GM21390 (cell line): ENCODE data around the gene NHLH1.

ENCODE experiments used
- ATAC-seq: cut with Tn5 transposase; IDR thresholded peaks from one replicate; pipeline ENCODE4 v1.9.1; 2021; ENCODE audit not compliant: unreplicated experiment

Gene NHLH1

DNA sequence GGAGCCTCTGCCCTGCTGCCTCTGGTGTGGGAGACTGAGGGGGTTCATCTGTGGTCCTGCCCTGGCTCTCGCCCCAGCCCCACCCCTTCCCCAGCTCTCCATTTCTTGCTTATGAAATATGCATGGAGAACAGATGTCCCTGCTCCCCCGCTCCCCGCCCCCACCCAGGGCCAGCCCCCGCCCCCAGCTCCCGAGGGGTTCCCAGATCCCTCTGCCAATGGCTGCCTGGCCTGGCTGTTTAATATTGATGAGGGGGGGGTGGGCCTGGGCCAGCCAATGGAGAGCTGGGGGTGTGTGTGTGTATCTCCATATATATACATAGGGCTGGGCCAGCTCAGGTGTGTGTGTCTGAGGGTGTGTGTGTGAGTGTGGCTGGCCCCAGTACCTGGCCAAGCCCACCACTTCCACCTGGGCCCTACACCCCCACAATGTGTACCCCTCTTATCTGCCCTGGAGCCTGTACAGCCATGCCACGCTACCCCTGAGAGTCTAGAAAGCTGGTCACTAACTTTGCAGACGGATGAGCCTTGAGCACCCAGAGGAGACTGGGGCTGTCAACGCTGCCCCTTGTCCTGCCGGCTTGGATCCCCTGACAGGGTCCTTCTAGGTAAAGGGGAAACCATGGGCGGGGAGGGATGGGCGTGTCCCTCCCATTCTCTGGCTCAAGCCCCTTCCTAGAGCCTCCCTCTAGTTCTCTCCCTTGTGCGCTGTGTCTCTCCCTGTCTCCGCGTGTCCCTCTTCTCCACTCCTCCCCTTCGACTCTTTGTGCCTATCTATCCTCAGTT, at the start of gene NHLH1:
NHLH1 (plus strand) TSS at position 341 of the 785 bp plus-strand sequence. CDS start 3,661 bp downstream, outside the sequence.
- ATAC-seq, result no peak

DNA sequence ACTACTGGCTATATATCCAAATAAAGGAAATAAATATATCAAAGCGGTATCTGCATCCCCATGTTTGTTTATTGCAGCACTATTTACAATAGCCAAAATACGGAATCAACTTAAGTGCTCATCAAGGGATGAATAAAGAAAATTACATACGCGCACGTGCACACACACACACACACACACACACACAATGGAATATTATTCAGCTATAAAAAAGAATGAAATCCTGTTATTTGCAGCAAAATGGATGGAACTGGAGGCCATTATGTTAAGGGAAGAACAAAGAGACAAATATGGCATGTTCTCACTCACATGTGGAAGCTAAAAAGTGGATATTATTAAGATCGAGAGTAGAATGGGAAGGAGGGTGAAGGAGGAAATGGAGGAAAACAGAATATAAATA, 44.0 kb upstream of the NHLH1 start:
- ATAC-seq, result no peak

DNA sequence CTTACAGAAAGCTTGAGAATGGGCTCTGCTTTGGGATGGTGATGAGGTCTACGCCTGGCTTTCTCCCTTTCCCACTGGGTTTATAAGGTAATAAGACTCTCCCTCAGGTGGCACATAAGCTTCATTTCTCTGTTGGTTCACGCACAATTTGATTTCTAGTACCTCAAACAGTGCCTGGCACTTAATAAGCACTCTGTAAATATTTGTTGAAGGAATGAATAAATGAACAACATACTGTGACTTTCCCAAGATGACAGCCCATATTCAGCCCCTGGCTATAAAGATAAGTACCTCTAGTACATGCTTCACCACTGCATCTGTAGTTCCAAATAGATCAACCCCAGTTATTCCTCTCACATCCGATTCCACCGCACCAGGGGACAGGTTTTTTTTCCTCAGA, 41.6 kb upstream of the NHLH1 start:
- no peak for ATAC-seq

DNA sequence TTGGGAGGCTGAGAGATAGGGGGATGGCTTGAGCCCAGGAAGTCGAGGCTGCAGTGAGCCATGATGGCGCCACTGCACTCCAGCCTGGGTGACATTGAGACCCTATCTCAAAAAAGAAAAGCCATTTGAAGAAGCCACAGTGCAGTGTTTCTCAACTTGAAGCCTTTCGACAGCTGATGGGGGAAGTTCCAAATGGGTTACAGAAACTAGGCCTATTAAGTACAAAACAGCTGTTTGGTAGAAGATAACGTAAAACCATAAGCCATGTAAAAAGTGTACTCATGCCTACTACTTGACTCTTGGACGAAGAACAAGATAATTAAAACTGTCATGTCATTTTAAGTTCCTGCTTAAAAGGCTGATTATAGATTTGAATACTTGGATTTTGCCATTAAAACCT, 40.5 kb upstream of the NHLH1 start:
- no peak for ATAC-seq

DNA sequence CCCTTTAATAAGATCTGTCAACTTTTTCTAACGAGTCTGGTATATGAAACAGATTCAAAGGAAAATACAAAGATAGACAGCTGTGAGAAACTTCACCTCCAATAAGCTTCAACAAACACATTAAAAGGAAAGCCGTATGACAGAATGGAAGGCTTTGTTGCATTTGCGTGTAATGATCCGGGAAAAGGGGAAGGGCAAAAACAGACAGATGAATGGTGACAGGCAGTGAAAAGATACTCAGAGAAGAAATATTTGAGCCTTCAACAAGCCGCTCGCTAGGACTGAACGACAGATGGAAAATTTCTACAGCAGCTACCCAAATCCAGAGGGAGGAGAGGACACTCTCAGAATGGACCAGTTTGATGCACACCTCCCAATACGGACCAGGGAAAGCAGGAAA, 38.7 kb upstream of the NHLH1 start:
- ATAC-seq, result no peak

DNA sequence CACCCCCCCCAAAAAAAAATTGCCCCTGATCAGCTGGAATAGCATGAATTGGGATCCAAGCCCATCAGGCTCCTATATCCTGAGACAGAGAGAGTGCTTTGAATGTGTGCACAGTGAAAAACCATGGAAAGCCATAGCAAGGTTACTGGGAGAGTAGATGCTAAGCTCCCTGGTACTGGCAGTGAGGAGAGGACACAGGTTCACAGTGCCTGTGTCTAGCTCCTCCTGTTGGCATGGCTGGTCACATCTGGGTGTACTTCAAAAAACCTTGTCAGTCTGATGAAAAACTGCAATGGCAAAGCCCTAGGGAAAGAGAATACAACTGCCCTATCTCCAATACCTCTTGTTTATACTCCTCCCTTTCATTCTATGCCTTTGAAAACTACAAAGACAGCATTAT, 36.8 kb upstream of the NHLH1 start:
- no peak for ATAC-seq

DNA sequence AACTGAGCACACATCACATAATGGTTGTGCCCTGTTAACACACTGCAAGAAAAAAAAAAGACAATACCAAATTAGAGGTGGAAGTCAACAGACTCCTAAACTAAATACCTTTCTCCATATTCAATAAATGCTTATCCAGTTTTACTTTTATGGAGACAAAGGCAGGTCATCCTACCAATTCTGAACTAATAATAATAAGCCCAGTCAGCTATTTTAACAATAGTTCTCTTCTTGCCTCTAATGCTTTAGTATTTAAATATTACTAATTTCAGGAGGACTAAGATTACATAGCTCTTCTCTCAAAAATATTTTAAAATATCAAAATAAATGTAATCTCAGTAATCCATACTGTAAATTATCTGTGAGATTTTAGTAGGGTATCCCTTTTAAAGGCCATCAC, 34.4 kb upstream of the NHLH1 start:
- no peak for ATAC-seq

DNA sequence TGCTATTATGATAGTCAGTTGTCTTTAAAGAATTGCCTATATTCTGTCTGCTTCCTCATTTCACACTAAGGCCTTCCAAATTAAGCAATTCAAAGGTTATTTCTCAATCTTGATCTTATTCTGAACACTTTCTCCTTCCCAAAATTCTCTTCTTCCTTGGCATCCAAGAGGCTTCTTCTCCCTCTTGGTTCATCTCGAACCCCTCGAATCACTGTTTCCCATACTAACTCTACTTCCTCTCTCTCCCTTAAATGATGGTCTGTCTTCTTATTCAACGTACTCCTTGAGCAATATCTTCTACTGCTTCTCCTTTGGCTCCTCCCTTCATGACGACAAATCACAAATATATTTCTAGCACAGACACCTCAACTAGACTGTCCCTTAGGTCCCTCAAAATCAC, 28.3 kb upstream of the NHLH1 start:
- ATAC-seq, result no peak

DNA sequence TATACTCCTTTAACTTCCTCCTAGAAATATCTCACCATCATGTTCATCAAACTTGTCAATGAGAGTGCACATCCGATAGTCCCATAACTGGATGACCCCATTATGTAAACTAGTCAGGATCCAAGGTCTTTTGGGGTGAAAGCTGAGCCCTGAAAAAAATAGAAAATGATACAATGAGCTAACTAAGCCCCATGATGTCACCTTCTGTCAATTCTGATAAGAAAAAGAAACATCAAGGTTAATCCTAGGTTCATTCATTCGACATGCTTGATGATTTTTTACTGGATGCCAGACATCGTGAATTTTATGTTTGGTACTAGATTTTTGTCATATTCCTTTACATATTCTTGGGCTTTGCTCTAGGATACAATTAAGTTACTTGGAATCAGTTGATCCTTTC, 26.7 kb upstream of the NHLH1 start:
- no peak for ATAC-seq

DNA sequence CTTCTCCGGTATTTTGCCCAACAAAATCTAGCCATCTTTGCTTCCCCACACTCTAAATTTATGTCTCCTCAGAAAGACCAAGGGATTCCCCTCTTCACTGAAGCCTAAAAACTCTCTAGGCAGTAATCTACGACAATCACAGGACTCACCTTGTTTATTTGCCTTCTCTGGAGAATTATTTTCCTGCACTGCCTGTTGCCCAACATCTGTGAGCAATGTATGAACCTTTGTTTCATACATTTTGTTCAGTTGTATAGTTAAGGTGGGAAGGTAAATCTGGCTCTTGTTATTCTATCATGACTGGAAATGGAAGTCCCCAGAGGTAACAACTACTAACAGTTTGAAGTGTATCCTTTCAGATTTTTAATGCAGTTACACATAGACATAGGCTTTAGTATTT, 26.0 kb upstream of the NHLH1 start:
- no peak for ATAC-seq

DNA sequence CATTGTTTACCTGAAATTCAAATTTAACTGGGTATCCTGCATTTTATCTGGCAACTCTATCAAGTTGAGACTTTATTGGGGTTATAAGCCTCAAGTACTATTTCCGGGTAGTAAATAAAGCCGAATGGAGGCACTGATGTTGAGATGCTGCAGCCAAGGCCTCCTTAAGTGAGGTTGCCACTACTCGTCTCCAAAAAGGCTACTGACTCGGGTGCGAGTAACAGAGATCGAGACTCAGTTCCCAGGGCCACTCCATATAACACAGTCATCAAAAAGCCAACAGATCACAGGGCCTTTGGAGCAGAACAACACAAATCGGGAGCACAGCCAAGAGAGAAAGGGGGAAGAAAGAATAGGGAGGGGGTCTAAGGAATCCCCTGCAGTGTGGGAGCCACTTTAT, 24.3 kb upstream of the NHLH1 start:
- no peak for ATAC-seq

DNA sequence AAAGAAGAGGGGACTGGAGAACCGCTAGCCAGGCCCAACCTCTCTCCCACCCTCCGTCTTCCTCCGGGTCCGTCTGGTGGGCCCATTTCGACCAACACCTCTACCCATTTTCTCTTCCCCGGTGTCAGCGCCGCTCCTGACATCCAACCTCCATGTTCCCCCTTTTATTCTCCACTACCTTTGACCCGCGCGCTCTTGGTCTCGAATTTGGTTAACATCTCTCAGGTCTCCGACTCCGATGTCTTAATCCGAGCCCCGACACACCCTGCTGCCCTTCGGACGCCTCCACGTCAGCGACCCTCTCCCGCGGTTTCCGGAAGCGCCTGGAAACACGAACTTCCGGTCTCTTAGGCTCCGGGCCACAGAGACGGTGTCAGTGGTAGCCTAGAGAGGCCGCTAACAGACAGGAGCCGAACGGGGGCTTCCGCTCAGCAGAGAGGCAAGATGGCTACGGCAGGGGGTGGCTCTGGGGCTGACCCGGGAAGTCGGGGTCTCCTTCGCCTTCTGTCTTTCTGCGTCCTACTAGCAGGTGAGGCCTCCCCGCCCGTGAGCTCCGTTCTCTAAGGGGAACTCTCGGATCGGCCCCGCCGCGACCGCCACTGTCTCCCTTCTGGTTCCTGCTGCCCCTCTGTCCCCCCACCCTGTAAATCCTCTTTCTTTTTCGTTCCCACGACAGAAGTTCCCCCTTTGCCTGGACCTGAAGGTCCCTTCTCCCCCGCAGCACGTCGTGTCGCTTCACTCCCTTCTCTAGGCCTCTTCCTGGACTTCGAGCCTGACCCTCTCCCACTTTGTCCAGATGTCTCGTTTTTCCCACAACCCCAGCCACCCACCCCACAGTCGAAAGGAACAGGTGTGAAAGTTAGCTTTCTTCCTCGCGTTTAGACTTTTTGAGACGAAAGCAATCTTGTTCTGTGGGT, 23.7 kb upstream of the NHLH1 start, which contains the start of the genes COPA and NCSTN:
COPA (minus strand) TSS at position 298 of the 917 bp plus-strand sequence; CDS start at position 218, 80 bp downstream.
NCSTN (plus strand) TSS at position 431 of the 917 bp plus-strand sequence; CDS start at position 445, 14 bp downstream.
- ATAC-seq, result peak; percentile 91

DNA sequence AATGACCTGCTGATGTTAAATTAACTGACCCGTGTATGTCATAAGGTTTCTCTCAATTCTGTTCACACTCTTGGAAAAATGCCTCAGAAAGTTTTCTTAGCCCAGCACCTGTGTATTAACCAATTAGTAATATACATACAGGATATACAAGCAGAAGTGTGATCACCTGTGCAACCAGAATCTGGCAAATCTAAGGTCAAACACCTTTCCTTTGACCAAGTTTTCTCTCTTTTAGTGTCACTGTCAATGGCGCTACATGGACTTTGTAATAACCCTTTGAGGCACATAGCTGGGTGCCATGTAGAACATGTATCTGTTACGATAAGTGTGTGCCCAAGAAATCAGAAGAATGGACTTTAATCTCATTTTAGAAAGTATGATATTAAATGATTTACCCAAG, 22.6 kb upstream of the NHLH1 start:
- no peak for ATAC-seq

DNA sequence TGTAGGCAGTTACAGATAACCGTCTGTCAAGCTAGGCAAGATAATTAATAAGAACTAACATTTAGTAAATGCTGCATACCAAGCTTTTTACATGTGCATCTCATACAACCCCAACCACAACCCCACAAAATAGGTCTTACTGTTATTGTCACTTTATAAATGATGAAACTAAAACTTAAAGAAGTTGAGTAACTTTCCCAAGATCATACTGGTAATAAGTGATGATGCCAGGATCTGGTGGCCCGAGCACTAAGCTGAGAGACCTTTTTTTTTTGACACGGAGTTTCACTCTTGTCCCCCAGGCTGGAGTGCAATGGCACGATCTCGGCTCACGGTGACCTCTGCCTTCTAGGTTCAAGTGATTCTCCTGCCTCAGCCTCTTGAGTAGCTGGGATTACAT, 21.9 kb upstream of the NHLH1 start:
- no peak for ATAC-seq

DNA sequence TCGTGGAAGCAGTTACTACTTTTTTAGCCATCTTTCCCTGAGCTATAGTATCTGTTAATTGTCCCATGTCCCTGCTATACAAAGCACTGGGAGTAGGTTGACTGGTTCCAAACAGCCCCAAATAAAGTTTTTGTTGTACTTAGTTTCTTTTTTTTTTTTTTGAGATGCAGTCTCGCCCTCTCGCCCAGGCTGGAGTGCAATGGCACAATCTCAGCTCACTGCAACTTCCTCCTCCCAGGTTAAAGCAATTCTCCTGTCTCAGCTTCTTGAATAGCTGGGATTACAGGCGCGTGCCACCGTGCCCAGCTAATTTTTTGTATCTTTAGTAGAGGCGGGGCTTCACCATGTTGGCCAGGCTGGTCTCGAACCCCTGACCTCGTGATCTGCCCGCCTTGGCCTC, 20.4 kb upstream of the NHLH1 start:
- ATAC-seq, result no peak

DNA sequence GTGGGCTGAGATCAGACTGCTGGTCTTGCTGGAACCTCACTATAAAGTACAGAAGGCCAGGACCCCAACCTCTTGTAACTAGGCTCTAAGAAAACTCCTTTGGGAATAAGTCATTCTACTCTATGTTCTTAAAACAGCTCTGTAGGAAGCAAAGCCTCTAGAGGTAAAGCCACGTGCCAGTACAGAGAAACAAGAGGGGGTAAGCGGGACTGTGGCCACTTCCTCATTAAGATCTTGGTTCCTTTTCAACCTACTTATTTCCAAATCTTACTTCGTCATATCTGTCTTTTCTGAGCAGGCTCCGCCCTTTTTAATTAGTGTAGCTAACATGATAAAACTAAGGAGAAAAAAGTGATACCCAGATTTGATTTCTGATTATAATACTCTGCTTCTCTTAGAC, 19.9 kb upstream of the NHLH1 start:
- ATAC-seq, result no peak

DNA sequence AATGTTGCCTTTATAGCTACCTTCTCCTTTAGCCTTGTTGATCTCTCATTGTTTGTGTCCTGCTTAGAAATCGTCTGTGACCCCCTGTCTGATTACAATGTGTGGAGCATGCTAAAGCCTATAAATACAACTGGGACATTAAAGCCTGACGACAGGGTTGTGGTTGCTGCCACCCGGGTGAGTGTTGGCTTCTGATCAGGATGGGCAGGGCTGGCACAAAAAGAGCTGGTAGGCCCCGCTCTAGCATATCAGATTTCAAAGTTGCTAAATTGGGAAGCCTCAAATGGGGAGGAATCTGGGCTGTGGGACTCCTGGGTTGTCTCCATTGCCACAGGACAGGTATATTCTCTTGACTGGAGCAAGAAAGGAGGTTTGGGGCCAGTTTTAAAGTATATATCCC, 15.2 kb upstream of the NHLH1 start:
- no peak for ATAC-seq

DNA sequence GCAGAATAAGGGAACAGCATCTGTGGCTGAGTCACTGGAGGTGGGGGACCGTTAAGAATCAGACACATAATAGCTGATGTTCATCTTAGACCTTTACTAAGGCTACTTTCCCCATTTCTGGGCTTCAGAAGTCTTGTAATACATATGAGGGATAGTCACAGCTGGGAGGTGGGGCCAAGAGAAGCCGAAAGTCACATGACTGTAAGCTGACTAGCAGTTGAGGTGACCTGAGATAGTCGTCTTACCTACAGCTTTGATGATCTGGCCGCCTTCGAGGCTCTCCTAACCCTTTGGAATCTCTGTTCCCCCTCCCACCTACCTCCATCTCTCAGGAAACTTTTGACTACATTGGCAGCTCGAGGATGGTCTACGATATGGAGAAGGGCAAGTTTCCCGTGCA, 14.3 kb upstream of the NHLH1 start:
- no peak for ATAC-seq

DNA sequence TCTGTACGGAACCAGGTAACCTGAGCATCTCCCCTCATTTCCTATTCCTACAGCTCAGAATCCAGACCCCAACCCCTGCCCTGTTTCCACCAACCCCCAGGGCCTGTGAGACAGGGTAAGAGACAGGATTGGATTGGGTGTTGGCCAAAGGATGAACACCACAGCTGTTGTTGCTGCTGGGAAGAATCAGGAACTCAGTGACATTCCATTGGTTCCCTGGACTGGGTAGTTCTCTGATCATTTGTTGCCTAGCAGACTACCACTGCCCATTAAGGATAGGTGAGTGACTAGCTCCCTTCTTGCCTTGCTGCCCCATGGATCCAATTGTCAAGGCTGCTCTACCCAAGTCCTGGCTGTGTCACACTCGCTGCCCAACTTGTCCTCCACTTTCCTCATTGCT, 13.6 kb upstream of the NHLH1 start:
- ATAC-seq, result no peak

DNA sequence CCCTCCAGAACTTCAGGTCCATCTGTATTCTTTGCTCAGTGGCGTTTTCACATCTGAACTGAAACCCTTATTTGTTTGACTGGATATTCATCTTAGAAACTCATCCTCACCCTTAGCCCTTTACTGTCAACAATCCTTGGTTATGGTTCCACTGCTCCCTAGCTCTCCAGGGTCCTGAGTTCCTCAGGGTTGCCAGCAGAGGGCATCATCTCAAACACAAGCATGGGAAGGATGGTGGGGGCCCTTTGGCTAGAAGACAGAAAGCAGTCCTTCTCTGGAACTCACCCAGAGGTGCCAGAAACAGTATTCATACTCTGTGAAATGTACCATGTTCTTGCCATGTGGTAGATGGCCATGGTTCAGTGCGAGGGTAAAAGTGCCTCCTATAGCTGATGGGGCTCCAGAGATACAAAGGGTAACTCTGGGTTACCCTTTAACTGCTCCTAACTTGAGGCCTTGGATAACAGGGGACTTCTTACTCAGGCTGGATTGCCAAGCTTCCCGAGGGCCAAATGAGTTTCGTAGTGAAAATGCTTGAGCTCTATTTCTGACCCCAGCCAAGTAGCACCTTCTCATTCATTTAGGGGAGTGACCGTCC, 12.4 kb upstream of the NHLH1 start:
- ATAC-seq, result no peak

DNA sequence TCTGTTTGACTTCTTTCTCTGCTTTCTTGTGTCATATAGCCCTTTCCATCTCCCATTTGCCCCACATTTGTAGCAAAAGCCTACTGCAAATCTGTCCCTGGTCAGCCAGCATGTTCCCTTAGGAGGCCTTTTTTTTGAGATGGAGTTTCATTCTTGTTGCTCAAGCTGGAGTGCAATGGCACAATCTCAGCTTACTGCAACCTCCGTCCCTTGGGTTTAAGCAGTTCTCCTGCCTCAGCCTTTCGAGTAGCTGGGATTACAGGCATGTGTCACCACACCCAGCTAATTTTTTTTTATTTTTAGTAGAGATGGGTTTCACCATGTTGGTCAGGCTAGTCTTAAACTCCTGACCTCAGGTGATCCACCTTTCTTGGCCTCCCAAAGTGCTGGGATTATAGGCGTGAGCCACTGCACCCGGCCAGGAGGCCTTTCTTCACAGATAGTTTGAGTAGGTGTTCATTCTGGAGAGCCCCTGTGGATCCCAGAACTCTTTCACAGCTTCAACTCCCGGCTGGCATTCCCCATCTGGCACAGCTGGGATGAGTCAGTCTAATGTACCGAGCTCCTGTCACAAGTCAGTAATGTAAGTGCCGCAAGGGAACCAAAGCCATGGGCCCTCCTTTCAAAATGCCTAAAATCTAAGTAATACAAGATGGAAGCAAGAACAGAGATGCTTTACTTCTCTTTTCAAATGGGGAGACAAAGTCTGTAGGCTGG, 9.4 kb upstream of the NHLH1 start:
- no peak for ATAC-seq
